AG08395 (cell line): ENCODE results near the gene EPGN.

Source experiments
- DNase-seq: peaks from one replicate; pipeline ENCODE4 v3.0.0; 2012; ENCODE audit warnings: mixed read lengths, low spot score

Gene EPGN

DNA sequence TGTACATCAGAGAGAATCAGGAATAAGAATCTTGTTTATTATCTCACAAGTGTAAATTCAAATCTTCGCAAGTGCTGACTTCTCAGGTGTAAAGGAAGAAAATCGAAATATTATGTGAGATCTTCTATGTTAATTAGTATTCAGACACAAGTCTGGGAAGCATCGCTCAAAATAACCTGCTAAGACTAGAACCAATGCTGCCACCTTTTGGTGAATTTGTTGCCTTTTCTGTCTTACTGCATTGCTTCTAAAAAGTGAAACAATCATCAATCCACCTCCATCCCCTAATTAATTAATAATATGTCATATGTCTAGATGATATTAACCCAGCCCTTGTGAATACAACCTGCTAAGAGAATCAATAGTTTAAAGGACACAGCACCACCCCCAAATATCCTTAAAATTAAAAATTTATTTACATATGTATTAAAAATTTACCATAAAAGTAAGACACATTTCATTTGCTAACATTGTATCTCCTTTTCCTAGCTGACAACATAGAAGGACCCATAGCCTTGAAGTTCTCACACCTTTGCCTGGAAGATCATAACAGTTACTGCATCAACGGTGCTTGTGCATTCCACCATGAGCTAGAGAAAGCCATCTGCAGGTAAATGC is 3.5 kb downstream of the EPGN start:
- DNase-seq = peak; percentile 40

DNA sequence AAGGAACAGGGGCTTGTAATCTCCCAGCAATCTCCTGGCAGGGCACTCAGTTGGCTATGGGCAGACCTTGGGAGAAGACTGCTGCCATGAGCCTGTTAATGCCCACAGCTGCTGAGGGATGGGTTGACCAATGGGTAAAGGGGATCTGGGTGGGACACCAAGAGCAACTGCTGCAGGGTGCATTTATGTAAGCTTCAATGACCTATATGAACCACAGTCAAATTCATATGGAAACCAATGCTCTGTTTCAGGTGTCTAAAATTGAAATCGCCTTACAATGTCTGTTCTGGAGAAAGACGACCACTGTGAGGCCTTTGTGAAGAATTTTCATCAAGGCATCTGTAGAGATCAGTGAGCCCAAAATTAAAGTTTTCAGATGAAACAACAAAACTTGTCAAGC is 6.1 kb downstream of the EPGN start:
- DNase-seq = no peak

DNA sequence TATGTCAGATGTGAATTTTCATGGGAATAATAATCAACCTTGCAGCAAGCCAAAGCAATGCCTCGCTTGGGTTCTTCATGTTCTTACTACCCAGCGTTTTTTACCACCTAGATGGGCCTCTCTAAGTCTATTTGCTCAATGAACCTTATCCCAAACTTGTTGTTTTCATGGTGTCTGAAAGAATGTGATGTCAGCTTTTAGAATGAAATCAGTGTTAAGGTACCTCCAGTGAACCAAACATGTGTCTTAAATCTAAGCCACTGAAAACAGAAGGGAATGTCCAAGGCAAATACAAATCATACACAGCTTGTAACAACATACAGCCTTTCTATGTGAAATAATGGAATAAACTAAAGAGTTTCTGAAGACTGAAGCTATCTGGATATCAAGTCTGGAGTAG is 6.7 kb downstream of the EPGN start:
- DNase-seq = no peak

DNA sequence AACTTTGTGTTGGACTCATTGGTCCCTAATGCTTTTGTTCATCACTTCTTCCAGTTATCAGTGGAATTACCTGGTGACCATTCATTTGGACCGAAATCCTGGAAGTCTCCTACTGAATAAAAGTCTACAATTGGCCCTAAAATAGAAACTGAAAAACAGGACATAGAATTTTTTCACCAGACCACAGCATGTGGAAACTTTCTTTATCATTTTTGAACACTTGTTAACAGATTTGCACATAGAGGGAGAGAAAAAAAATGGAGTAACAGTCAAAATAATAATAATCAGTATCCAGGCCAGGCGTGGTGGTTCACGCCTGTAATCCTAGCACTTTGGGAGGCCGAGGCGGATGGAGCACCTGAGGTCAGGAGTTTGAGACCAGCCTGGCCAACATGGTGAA is 7.1 kb downstream of the EPGN start:
- DNase-seq = no peak

DNA sequence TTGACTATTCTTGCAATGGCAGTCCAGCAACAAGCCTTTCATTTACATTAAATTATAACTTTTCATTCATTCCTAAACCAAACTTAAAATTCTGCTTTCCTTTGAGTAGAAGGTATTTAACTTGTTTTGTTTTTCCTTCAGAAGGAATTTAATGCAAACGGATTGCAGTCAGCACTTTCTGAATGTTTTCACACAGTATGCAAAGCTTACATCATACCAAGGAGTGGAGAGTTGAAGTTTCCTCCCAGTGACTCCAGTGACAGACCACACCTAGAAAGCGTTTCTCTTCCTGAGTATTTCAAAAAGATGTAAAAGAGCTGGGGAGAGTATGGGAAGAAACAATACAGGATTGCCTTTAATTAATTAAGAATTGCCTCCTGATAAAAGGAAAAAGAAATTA is 8.1 kb downstream of the EPGN start:
- no peak for DNase-seq

DNA sequence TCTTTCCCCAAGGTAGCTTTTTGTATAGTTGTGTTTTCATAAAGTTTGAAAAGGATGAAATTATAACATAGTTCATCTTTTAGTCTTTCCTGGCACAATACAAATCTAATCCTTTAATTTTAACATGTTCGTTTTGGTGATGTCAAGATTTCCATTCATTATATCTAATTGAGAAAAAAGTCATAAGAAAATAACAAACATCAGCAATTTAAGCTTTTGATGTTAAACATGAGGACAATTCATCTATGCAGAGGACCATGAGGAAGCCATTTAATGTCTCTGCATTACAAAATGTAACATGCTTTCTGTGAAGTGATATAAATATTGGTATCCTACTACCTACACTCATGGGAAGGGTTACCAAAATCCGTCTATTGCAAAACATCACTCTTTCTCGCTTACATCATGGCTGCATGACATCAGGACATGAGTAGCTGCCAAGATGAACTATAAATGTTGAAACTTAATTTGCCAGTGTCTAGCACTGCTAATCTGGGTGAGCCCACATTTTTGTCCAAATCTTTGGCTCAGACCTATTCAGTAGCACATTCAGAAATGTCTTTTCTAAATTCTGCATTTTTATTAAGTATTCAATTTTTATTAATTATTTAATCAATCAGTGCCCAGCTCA is 9.5 kb downstream of the EPGN start:
- no peak for DNase-seq

DNA sequence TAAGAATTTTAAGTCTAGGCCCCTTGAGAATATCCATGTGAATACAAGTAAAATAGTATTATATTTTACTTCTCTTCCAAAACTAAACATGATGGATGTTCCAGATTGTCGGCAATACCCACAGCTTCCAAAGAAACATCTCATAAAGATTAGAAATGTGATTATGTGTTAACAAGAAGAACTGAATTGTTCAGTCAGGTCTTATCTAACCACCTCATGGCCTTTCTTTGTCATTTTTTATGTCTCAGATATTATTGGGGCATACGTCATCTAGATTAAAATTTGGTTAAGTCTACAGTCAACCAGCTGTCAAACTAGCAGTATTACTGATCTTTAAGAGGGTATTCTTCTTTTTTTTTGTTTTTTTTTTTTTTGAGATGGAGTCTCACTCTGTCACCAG is 10.0 kb downstream of the EPGN start:
- DNase-seq = no peak

DNA sequence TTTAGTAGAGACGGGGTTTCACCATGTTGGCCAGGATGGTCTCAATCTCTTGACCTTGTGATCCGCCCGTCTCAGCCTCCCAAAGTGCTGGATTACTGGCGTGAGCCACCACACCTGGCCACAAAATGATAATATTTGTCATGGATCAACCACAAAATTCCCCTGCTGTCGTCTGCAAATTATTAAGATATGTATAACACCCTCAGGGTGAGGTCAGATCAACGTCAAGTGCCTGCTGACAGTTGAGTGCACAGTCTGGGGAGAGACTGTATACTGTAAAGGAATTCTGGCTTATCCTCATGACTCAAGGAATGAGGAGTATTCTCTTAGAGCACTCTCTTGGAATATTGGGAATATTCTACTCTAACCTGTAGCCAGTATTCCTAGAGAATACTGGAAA is 11.2 kb downstream of the EPGN start:
- DNase-seq = no peak

DNA sequence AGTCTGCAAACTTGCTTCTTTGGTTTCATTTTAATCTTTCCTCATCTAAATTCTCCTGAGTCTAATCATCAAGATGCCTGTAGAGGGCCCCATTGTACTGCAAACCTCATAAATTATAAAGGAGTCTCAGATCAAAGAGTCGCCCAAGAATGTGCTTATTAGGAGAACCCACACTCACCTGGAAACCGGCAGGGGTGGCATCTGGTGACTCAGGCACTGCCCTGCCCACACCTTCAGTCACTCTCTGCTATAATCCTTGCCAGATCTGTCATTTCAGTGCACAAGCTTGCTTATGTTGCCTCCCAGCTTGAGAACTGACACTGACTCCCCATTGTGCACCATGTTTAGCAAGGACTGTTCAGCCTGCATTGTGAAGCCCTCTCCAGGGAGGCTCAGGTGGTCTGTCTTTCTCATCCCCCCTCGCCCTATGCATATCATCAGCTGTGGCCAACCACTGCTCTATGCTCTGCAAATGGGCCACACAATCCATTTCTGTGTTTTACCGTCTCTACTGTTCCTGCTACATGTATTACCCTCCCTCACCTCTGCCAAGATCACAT is 12.4 kb downstream of the EPGN start:
- DNase-seq = peak; percentile 38

DNA sequence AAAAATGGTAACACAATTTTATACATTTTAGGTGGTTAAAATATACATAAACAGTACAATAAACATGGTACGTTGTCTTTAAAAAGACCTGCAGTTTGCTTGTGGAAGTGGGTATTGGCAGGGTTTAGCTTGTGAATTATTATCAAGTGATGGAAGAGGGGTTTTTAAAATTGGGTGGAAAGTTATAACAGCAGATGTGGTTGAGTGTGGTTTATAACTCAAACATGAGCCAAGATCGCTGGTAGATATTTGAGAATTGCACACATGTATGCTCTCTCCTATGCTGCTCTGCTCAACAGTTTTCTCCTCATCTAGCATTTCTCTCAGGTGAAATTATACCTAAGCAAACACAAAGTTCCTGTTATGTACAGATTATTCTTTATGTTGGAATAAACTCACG is 14.0 kb downstream of the EPGN start:
- DNase-seq = no peak

DNA sequence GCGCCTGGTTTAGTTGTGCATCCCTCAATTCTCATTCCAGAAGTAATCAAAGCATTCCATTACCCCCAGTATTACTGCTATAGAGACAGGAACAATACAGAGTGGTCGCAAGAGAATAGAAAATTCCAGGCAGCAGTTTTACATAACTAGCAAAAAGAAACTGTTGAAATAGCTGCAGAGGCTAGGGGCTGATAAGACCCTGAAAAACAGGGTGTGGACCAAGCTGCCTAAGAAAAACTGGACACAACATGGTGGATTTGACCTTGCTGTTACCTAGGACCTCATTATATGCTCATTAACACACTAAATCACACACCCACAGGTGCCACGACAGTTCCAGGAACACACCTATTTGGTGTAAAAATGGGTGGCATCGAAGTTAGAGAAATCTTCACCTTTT is 15.4 kb downstream of the EPGN start:
- no peak for DNase-seq

DNA sequence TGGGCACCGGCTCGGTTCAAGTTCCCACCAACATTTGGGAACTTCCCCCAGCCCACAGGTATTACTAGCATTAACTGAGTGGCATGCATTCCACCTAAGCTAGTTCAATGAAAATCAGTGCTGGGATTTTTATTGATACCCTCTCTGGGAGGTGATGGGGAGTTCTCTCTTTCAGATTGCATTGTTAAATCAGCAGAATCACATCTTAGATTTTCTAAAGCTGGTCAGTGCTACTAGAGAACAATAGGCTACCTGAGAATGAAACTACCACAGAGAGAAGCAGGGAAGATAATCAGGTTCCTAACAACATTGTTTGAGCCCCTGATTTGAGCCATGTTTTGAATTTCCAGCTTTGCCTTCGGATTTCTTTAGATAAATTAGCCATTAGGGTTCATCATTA is 16.0 kb downstream of the EPGN start:
- DNase-seq = no peak

DNA sequence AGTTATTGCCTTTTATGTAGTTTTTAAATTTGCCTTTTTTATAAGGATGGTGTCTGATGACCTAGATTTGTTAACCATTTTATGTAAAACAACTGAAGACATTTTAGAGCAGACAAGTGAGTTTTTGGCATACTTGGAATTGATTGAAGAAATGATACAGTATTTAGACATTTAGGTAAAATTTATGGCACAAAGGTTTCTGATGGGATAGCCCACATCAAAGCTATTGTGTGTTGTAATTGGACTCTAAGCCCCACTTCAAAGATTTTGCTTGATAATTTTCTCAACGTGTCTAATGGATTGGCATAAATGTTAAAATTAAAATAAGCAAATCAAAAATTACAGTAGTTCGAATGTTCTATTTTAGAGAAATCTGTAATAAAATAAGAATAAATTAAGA is 17.6 kb downstream of the EPGN start:
- DNase-seq = no peak

DNA sequence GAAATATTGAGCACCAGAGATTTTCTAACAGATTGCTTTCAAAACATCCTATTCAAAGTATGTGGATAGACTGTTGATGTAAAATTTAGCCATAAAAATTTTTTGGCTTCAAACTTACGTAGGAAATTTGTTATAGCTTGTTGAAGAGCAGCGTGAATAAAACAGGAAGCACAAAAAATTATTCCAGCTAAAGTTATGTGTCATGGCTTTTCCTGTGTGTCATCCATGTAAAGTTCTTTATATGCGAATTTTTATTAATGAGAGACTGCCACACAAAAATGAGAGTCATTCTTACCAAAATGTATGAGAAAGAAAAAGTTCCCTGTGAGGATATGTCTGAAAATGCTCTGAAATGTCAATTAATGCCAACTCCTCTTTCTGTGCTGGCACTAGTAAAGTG is 19.5 kb downstream of the EPGN start:
- no peak for DNase-seq

DNA sequence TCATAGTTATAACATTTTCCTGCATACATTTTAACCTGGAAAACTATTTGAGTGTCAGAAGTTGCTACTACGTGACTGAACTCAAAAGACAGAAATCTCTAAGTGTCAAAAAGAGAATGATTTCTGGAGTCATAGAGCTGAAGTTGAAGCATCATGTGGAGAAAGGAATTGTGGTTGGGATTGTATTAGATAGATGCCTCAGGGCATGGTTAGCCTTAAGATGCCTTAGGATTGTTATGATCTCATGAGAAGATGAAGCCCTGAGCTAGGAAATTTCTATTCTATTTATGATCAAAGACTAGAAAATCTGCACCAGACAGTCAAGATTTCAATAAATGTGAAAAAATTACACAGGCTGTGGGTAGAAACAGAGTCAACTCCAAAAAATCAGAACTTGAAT is 20.2 kb downstream of the EPGN start:
- DNase-seq = no peak

DNA sequence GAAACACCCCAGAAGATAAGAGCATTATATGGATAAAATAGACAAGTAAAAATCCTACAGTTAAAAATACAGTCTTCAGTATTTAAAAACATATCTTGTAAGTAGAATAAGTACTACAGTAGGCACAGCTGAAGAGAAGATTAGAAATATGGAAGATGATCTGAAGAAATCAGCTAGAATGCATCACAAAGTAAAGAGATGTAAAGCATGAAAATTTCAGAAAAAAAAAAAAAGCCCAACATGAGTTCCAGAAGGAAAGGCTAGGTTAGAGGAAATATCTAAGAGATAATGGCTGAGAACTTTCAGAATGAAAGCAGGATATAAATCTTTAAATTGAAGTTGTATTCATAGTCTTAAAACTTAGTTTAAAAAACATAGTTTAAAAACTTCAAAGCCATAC is 21.0 kb downstream of the EPGN start:
- no peak for DNase-seq

DNA sequence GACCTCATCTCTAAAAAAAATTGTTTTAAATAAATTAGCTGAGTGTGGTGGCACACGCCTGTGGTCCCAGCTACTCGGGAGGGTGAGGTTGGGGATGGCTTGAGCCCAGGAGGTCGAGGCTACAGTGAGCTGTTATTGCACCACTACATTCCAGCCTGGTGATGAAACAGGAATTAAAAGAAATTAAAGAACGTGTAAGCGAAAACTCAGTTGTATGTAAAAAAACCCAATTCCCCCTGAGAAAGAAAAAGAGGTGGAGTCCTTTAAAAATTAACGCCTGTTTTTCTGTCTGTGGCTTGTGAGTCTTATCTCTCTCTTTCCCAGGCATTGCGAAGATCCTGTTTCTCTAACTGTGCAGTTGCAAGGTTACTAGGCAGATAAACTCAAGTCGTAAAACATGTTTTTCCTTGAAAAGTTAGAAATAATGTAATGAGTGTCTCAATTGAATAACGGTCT is 22.1 kb downstream of the EPGN start:
- no peak for DNase-seq

DNA sequence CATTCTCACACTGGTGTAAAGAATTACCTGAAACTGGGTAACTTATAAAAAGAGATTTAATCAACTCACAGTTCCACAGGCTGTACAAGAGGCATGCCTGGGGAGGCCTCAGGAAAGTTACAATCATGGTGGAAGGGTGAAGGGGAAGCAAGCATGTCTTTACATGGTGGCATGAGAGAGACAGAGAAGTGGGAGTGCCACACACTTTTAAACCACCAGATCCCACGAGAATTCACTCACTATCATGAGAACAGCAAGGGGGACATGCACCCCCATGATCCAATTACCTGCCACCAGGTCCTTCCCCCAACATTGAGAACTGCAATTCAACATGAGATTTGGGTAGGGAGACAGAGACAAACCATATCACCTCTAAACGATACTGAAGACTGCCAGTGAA is 23.0 kb downstream of the EPGN start:
- DNase-seq = no peak

DNA sequence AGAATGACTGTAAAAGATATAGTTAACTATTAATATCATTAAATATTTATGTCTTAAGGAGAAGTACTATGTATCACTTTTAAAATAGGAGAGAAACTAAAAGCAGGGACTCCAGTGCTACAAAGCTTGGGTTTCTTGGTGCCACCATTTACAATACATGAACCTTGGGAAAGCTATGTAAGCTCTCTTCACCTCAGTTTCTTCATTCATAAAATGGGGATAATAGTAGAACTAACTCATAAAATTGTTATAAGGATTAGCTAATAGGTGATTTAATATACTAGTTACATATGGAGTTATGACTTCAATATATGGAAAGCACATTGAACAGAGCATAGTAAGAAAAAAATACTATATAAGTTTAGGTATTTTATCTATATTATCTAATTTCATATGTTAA is 23.7 kb downstream of the EPGN start:
- no peak for DNase-seq

DNA sequence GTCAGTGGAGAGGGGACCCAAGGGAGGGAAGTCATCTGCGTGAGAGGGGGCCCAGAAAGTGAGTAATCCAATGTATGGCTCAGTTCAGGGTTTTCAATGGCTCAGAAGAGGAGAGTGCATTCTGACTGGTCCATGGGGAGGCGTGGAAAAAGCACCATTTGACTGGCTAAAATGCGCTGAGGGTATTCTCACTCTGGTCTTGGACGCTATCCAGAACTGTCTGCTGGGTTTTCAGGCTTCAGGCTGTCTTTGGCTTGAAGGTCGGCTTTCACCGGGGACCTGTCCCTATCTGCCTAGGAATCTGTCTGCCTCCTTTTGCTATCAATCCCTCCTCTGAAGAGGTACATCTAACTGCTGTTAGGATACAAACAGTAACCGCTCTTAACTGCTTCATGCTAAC is 26.4 kb downstream of the EPGN start:
- no peak for DNase-seq

DNA sequence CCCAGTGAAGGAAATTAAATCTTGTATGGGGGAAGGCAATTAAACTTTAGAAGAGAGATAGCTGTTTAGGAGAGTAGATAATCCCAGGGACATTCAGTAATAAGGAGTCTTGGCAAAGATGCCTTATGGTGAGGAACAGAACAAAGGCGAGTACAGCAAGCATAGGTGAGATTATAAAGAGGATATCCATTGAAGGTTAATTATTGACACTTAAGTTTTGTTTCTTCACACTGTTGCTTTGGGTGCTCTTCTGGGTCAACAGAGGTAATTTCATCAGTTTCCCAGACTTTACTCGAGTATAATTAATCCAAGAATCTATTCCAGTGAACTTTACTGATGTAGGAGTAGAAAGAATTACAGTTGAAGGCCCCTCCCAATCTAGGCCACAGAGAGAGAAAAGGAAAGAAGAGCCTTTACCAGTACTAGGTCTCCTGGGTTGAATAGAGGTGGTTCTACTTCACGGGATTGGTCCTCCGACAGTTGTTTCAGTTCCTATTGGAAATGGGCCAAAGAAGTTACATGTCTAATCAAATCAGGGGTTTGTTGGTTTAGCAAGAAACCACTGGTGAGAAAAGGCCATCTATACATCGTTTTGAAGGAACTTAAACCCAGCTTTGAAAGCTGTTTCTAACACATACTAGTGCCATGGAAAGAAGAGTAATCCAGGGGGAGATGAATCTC is 27.2 kb downstream of the EPGN start:
- no peak for DNase-seq

DNA sequence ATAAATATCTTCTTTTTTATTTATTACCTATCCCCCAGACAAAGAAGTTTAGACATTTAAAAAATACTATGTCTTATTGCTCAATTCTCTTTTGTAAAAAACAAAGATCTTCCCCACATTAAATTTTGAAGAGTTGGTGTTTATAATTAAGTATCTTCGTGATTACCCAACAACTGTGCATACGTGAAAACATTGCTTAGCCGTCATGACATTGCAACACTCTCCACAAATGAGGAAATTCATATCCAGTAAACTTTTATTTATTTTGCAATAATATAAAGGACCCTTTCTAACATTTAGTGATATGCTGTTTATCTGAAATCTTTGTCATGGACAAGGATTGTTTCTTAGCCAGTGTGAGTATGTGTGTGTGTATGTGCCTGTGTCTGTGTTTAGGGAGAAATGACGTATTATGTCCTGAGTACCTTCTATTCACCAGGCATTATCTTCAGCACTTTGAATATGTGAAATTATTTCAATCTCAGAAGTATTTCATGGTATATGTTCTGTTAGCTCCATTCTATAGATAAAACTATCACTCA is 30.6 kb downstream of the EPGN start:
- DNase-seq = no peak

DNA sequence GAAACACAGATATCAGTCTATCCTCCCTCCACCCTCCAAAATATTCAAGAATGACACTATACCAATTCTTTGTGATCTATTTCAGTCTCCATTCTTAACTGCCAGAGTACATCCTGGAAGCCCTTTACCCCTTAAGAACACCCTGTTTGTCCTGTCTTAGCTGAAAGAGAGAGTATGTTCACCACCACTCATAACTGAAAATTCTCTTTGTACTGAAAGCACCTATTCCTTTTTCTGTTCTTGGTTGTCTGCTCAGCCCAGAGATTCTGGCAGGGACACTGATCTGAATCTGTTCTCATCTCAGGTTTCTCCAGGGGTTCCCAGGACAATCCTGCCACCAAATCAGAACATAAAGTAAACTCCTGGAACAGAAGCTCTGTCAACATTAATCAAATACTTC is 31.2 kb downstream of the EPGN start:
- DNase-seq = no peak
